HEK293 (cell line): ENCODE measurements around the gene PHLDB2.

ENCODE experiments used
- CTCF ChIA-PET: fragments of 350-600 bp; formaldehyde crosslinking; extraction: SDS; loops from one replicate; lab custom pipeline; 2021; ENCODE audit warnings: antibody characterized with exemption; lab: Yijun Ruan, JAX
- POLR2A ChIA-PET: fragments of 300-600 bp; formaldehyde crosslinking; extraction: SDS; loops from one replicate; lab custom pipeline; 2020; ENCODE audit warnings: antibody characterized with exemption, inconsistent platforms; lab: Yijun Ruan, JAX
- H3K27ac ChIP-seq: fragments of 200-500 bp; sonication (Bioruptor generic); 2 replicates; pipeline ENCODE4 v1.5.1; 2014; ENCODE audit warnings: low read depth, low read length, control low read depth, inconsistent platforms; ENCODE audit errors: extremely low read depth
- H3K36me3 ChIP-seq, 2 experiments: fragments of 200-500 bp in 1 of 2; sonication (Bioruptor generic) in 1 of 2; 1 replicate in 1 of 2; 2 replicates in 1 of 2; pipeline ENCODE4 v1.5.1; 2014 to 2017; ENCODE audit warnings: inconsistent platforms in 2 of 2, low read length in 2 of 2; ENCODE audit not compliant: control insufficient read depth in 2 of 2, insufficient read depth in 1 of 2
- H3K4me1 ChIP-seq: fragments of 200-500 bp; sonication (Bioruptor generic); 2 replicates; pipeline ENCODE4 v1.5.1; 2014; ENCODE audit warnings: mild to moderate bottlenecking, low read length, inconsistent platforms; ENCODE audit not compliant: control insufficient read depth, insufficient read depth
- H3K4me3 ChIP-seq: 2 replicates; pipeline ENCODE4 v1.5.1; 2011; ENCODE audit warnings: low read depth, mild to moderate bottlenecking, control low read depth, low read length, moderate library complexity
- H3K9me3 ChIP-seq: fragments of 200-500 bp; sonication (Bioruptor generic); 2 replicates; pipeline ENCODE4 v1.5.1; 2014; ENCODE audit warnings: low read depth, low read length, inconsistent platforms; ENCODE audit not compliant: control insufficient read depth, insufficient read depth
- EGR2 ChIP-seq: fragments of 450-650 bp; formaldehyde crosslinking; IDR thresholded peaks from 2 replicates; pipeline ENCODE4 v1.5.1; 2016; ENCODE audit warnings: low read depth, missing biosample characterization, missing genetic modification characterization
- MEIS1 ChIP-seq: sonication (generic); formaldehyde crosslinking; IDR thresholded peaks from 2 replicates; pipeline ENCODE4 v1.8.1; 2022; ENCODE audit warnings: missing genetic modification reagents, mild to moderate bottlenecking, borderline replicate concordance
- WT1 ChIP-seq: fragments of 450-650 bp; formaldehyde crosslinking; IDR thresholded peaks from 2 replicates; pipeline ENCODE4 v1.5.1; 2016; ENCODE audit warnings: missing biosample characterization, missing genetic modification characterization
- ZBTB20 ChIP-seq: fragments of 450-650 bp; formaldehyde crosslinking; IDR thresholded peaks from 2 replicates; pipeline ENCODE4 v1.5.1; 2016; ENCODE audit warnings: missing biosample characterization, missing genetic modification characterization
- ZFP69B ChIP-seq: fragments of 450-650 bp; formaldehyde crosslinking; IDR thresholded peaks from 2 replicates; pipeline ENCODE4 v1.5.1; 2016; ENCODE audit warnings: missing biosample characterization, missing genetic modification characterization
- ZNF138 ChIP-seq: fragments of 450-650 bp; formaldehyde crosslinking; IDR thresholded peaks from 2 replicates; pipeline ENCODE4 v1.5.1; 2016; ENCODE audit warnings: missing biosample characterization, missing genetic modification characterization, borderline replicate concordance
- ZNF19 ChIP-seq: fragments of 450-650 bp; formaldehyde crosslinking; IDR thresholded peaks from 2 replicates; pipeline ENCODE4; 2016; ENCODE audit warnings: missing biosample characterization, missing genetic modification characterization, low read depth
- ZNF394 ChIP-seq: fragments of 450-650 bp; formaldehyde crosslinking; IDR thresholded peaks from 2 replicates; pipeline ENCODE4 v1.5.1; 2016; ENCODE audit warnings: missing biosample characterization, missing genetic modification characterization, mild to moderate bottlenecking, moderate library complexity, borderline replicate concordance
- ZNF416 ChIP-seq: fragments of 450-650 bp; formaldehyde crosslinking; IDR thresholded peaks from 2 replicates; pipeline ENCODE4 v1.5.1; 2016; ENCODE audit warnings: missing biosample characterization, missing genetic modification characterization
- ZNF529 ChIP-seq: fragments of 450-650 bp; formaldehyde crosslinking; IDR thresholded peaks from 2 replicates; pipeline ENCODE4 v1.5.1; 2017; ENCODE audit warnings: missing genetic modification characterization, missing biosample characterization; ENCODE audit not compliant: insufficient replicate concordance
- ZNF544 ChIP-seq: fragments of 450-650 bp; formaldehyde crosslinking; IDR thresholded peaks from 2 replicates; pipeline ENCODE4 v1.5.0; 2017; ENCODE audit warnings: missing biosample characterization, missing genetic modification characterization
- ZNF585B ChIP-seq: fragments of 450-650 bp; formaldehyde crosslinking; IDR thresholded peaks from 2 replicates; pipeline ENCODE4 v1.5.1; 2016; ENCODE audit warnings: missing biosample characterization, missing genetic modification characterization
- ZNF701 ChIP-seq: fragments of 450-650 bp; formaldehyde crosslinking; IDR thresholded peaks from 2 replicates; pipeline ENCODE4 v1.5.1; 2016; ENCODE audit warnings: missing biosample characterization, missing genetic modification characterization
- ZNF768 ChIP-seq: fragments of 450-650 bp; formaldehyde crosslinking; IDR thresholded peaks from 2 replicates; pipeline ENCODE4 v1.5.1; 2018; ENCODE audit warnings: missing biosample characterization, mild to moderate bottlenecking, missing genetic modification characterization
- ZNF791 ChIP-seq: fragments of 450-650 bp; formaldehyde crosslinking; IDR thresholded peaks from 2 replicates; pipeline ENCODE4 v1.5.1; 2016; ENCODE audit warnings: missing biosample characterization, missing genetic modification characterization
- TF ChIP-seq, protein P1 (sequence below): fragments of 450-650 bp; formaldehyde crosslinking; IDR thresholded peaks from 2 replicates; pipeline ENCODE4 v1.5.1; 2016; ENCODE audit warnings: missing biosample characterization, missing genetic modification characterization, borderline replicate concordance
- TF ChIP-seq, protein P2 (sequence below): fragments of 450-650 bp; formaldehyde crosslinking; IDR thresholded peaks from 2 replicates; pipeline ENCODE4 v1.5.1; 2017; ENCODE audit warnings: missing biosample characterization, missing genetic modification characterization
- TF ChIP-seq, protein P3 (sequence below): fragments of 450-650 bp; formaldehyde crosslinking; IDR thresholded peaks from 2 replicates; pipeline ENCODE4 v1.5.1; 2016; ENCODE audit warnings: missing biosample characterization, missing genetic modification characterization
- TF ChIP-seq, protein P4 (sequence below): fragments of 450-650 bp; IDR thresholded peaks from 2 replicates; pipeline ENCODE4 v1.5.1; 2018; ENCODE audit warnings: missing biosample characterization, mild to moderate bottlenecking, missing genetic modification characterization

The PHLDB2 gene

DNA sequence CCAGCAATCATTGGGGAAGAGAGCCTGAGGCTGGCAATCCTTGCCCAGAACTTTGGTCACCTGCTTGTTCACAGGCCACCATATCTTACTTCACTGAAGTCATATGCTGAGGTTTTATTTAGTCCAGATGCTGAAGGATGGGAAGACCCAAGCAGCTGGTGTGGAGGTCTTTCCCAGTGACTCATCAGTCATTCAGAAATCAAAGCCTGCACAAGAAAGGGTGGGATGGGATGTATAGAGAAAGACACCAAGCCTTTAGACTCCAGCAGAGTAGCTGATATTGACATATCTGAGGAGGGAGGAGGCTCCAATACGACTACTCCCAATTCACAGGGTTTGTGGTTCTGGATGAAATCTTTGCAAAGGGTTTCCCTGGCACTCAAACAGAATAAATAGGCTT, 13.0 kb upstream of the PHLDB2 start (continued):
- TF ChIP-seq ZNF768 (tag by site-specific recombination) (no peak), ZNF701 (no peak), ZFP69B (no peak), ZNF138 (no peak), ZNF394 (no peak), ZNF416 (tag by site-specific recombination) (no peak), WT1 (no peak), ZNF791 (no peak)
- TF ChIP-seq, protein P1, sequence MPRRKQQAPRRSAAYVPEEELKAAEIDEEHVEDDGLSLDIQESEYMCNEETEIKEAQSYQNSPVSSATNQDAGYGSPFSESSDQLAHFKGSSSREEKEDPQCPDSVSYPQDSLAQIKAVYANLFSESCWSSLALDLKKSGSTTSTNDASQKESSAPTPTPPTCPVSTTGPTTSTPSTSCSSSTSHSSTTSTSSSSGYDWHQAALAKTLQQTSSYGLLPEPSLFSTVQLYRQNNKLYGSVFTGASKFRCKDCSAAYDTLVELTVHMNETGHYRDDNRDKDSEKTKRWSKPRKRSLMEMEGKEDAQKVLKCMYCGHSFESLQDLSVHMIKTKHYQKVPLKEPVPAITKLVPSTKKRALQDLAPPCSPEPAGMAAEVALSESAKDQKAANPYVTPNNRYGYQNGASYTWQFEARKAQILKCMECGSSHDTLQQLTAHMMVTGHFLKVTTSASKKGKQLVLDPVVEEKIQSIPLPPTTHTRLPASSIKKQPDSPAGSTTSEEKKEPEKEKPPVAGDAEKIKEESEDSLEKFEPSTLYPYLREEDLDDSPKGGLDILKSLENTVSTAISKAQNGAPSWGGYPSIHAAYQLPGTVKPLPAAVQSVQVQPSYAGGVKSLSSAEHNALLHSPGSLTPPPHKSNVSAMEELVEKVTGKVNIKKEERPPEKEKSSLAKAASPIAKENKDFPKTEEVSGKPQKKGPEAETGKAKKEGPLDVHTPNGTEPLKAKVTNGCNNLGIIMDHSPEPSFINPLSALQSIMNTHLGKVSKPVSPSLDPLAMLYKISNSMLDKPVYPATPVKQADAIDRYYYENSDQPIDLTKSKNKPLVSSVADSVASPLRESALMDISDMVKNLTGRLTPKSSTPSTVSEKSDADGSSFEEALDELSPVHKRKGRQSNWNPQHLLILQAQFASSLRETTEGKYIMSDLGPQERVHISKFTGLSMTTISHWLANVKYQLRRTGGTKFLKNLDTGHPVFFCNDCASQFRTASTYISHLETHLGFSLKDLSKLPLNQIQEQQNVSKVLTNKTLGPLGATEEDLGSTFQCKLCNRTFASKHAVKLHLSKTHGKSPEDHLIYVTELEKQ: no peak
- TF ChIP-seq, protein P2, sequence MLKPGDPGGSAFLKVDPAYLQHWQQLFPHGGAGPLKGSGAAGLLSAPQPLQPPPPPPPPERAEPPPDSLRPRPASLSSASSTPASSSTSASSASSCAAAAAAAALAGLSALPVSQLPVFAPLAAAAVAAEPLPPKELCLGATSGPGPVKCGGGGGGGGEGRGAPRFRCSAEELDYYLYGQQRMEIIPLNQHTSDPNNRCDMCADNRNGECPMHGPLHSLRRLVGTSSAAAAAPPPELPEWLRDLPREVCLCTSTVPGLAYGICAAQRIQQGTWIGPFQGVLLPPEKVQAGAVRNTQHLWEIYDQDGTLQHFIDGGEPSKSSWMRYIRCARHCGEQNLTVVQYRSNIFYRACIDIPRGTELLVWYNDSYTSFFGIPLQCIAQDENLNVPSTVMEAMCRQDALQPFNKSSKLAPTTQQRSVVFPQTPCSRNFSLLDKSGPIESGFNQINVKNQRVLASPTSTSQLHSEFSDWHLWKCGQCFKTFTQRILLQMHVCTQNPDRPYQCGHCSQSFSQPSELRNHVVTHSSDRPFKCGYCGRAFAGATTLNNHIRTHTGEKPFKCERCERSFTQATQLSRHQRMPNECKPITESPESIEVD (tag by site-specific recombination): no peak

DNA sequence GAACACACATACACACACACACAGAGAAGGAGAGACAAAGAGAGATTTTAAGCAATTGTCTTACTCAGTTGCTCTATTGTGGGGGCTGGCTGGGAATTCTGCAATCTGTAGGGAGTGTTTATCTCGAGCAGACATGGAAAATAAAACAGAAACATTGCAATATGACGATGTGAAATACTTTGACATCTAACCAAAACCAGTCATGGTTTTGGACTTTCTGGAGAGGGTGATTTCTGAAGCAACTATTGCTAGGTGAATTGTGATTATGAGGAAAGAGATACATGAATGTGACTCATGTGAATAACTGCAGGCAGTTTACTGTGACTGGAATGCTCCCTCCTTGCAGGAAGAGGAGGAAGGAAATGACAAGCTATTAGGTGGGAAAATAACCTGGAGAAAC, 12.3 kb upstream of the PHLDB2 start:
- Histone ChIP-seq H3K4me3 (no peak overlapping the region), H3K36me3 (no peaks in the 10 kb centered on the region), H3K27ac (no peak overlapping the region), H3K4me1 (no peaks in the 10 kb centered on the region), H3K9me3 (no peaks in the 10 kb centered on the region)
- CTCF ChIA-PET: interaction anchor here (1.2 to 1.5 kb wide), 2 partner anchors 18 to 121 kb away, joined by 3 to 10 read pairs; no protein-coding TSS in a partner anchor
- TF ChIP-seq ZNF585B (tag by site-specific recombination) (no peak), ZNF19 (no peak), MEIS1 (CRISPR knock-in tag) (no peak), ZNF529 (tag by site-specific recombination) (no peak)
- TF ChIP-seq, all 188 proteins: peak for 0
- POLR2A ChIA-PET: interaction anchor here (0.6 kb wide), 1 partner anchor 1265 kb away, joined by 5 read pairs; no protein-coding TSS in a partner anchor

DNA sequence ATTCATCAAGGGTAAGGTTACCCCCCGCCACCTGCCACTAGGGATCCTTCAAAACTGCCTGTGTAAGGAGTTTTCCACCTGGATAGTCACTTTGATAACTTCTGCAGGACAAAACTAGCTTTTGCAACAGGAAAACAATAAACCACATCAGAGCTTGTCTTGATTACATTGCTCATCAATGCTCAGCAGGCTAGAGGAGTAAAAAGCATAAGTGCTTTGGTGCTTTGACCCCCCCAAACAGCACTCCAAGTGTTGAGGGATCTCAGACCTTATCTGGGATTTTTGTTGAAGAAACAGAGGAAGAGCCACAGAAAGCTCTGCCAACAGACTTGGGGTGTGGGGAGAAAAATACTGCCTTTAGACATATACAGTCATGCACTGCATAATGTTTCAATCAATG, 10.8 kb upstream of the PHLDB2 start:
- no peaks in the 10 kb centered on the region for H3K36me3 ChIP-seq
- TF ChIP-seq, protein P3, sequence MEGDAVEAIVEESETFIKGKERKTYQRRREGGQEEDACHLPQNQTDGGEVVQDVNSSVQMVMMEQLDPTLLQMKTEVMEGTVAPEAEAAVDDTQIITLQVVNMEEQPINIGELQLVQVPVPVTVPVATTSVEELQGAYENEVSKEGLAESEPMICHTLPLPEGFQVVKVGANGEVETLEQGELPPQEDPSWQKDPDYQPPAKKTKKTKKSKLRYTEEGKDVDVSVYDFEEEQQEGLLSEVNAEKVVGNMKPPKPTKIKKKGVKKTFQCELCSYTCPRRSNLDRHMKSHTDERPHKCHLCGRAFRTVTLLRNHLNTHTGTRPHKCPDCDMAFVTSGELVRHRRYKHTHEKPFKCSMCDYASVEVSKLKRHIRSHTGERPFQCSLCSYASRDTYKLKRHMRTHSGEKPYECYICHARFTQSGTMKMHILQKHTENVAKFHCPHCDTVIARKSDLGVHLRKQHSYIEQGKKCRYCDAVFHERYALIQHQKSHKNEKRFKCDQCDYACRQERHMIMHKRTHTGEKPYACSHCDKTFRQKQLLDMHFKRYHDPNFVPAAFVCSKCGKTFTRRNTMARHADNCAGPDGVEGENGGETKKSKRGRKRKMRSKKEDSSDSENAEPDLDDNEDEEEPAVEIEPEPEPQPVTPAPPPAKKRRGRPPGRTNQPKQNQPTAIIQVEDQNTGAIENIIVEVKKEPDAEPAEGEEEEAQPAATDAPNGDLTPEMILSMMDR (tag by site-specific recombination): no peak
- no peak for TF ChIP-seq ZBTB20 (tag by site-specific recombination)
- TF ChIP-seq, protein P4, sequence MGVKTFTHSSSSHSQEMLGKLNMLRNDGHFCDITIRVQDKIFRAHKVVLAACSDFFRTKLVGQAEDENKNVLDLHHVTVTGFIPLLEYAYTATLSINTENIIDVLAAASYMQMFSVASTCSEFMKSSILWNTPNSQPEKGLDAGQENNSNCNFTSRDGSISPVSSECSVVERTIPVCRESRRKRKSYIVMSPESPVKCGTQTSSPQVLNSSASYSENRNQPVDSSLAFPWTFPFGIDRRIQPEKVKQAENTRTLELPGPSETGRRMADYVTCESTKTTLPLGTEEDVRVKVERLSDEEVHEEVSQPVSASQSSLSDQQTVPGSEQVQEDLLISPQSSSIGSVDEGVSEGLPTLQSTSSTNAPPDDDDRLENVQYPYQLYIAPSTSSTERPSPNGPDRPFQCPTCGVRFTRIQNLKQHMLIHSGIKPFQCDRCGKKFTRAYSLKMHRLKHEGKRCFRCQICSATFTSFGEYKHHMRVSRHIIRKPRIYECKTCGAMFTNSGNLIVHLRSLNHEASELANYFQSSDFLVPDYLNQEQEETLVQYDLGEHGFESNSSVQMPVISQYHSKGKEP (tag by site-specific recombination): no peak
- TF ChIP-seq, protein P2 (tag by site-specific recombination): peak; percentile 26; the same call in 1 of the 2 replicates
- TF ChIP-seq EGR2 (tag by site-specific recombination): no peak
- TF ChIP-seq ZNF544 (tag by site-specific recombination): no peak
- no peak overlapping the region for H3K4me3 ChIP-seq
- ChIA-PET CTCF (interaction anchor here (1.0 to 1.4 kb wide), 2 partner anchors 132 to 177 kb away, joined by 3 to 4 read pairs; no protein-coding TSS in a partner anchor), POLR2A (no interaction called here)
- H3K9me3 ChIP-seq: no peaks in the 10 kb centered on the region
- no peaks in the 10 kb centered on the region for H3K4me1 ChIP-seq
- no peak overlapping the region for H3K27ac ChIP-seq
